ENCODE measurements around the gene SMARCAD1. TPM values are rescaled to one million over a fixed set of nuclear protein-coding genes. Genes with fewer than 3 reads are reported as not detected.

The SMARCAD1 gene
- total and polyA plus RNA-seq, 9 of the 15 experiments (the other 6 are each of a cell fraction or from before 2014, with no cell fraction given), result 11.2 to 52.2 (median 34.6) TPM

DNA sequence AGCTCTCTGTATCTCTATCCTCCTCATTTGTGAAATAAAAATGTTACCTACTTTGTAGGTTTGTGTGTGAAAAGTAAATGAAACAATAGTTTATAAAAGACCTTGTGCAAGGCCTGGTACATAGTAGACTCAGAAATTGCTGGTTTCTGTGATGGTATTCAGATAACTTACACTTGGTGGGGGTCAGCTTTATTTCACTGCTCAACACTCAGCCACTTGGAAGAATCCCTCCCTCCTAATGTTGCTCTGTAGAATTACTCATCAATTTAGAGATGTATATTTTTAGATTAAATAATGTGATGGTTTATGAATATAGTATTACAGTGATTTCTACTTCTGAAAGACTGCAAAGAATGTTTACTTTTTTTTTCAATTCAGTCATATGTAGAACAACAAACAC lies 32.7 kb downstream of the SMARCAD1 start (continued):
- TF ChIP-seq CUX1 (CRISPR knock-in tag; IDR thresholded peaks at IDR 0.05), result no peak
- no peak for TF ChIP-seq RFX5 (IDR thresholded peaks at IDR 0.05; ENCODE audit: low read depth, low read length)

- Histone ChIP-seq H3K9me1 (ENCODE audit: control insufficient read depth, insufficient read depth, low read length) (no peaks in the 10 kb centered on the region), H3K9ac (ENCODE audit: insufficient read depth in 1 of 2, low read depth in 2 of 2, low read length in 2 of 2) (no peak overlapping the region), H3K4me2 (ENCODE audit: insufficient read depth, low read length) (no peak overlapping the region), H3K79me2 (ENCODE audit: control insufficient read depth, insufficient read depth, low read length) (no peaks in the 10 kb centered on the region), H4K20me1 (replicated peaks; ENCODE audit: control insufficient read depth, insufficient read depth, low read length) (no peaks in the 10 kb centered on the region), H3K9me3 (replicated peaks; ENCODE audit: control insufficient read depth, insufficient read depth, low read depth, low read length) (no peaks in the 10 kb centered on the region), H3K36me3 (ENCODE audit: control insufficient read depth, insufficient read depth, low read length) (peaks cover 81% of the 10 kb centered on the region), H3K27me3 (ENCODE audit: control insufficient read depth in 2 of 2, insufficient read depth in 2 of 2, low read length in 2 of 2) (no peaks in the 10 kb centered on the region), H3K27ac (ENCODE audit: extremely low read depth, low read depth, low read length) (no peak overlapping the region), H3K4me1 (replicated peaks in 1 of 2; ENCODE audit: control insufficient read depth in 2 of 2, insufficient read depth in 2 of 2, low read length in 2 of 2) (no peaks in the 10 kb centered on the region), H2AFZ (ENCODE audit: low read depth, low read length) (no peak overlapping the region), H3K4me3 (no peak overlapping the region)
- FAIRE-seq (no peak), DNase-seq (ENCODE audit: extremely low read depth in 1 of 4, low spot score in 3 of 4) (no peak), ATAC-seq (no peak)
- no TSS peak for BruUV-seq (replicated peaks)
- ChIA-PET CTCF (ENCODE audit: low intra/inter-chr PET ratio) (interaction anchor here (0.7 kb wide), 1 partner anchor 849 kb away, joined by 3 read pairs; no protein-coding TSS in a partner anchor), POLR2A (interaction anchor here (1.0 kb wide), 1 partner anchor 10 kb away, joined by 5 read pairs; no protein-coding TSS in a partner anchor)
- intact Hi-C loops (cut with micrococcal nuclease) (no loop called here), in situ Hi-C loops (cut with MboI) (no loop called here)
- WGBS (ENCODE audit: insufficient coverage, low coverage, missing lambda C conversion rate), result 95% methylated on average over 3 of the region's 3 CpGs
- TF ChIP-seq NFIC (IDR thresholded peaks at IDR 0.05) (no peak), HNRNPUL1 (IDR thresholded peaks at IDR 0.05; ENCODE audit: low read length) (no peak), CEBPZ (IDR thresholded peaks at IDR 0.05; ENCODE audit: borderline replicate concordance, low read depth, low read length) (no peak), HNRNPH1 (optimal IDR thresholded peaks at IDR 0.05; ENCODE audit: low read depth, low read length) (no peak), TAF7 (tag; IDR thresholded peaks at IDR 0.05) (no peak), PYGO2 (tag; IDR thresholded peaks at IDR 0.05) (no peak)
- TF ChIP-seq, protein P1, sequence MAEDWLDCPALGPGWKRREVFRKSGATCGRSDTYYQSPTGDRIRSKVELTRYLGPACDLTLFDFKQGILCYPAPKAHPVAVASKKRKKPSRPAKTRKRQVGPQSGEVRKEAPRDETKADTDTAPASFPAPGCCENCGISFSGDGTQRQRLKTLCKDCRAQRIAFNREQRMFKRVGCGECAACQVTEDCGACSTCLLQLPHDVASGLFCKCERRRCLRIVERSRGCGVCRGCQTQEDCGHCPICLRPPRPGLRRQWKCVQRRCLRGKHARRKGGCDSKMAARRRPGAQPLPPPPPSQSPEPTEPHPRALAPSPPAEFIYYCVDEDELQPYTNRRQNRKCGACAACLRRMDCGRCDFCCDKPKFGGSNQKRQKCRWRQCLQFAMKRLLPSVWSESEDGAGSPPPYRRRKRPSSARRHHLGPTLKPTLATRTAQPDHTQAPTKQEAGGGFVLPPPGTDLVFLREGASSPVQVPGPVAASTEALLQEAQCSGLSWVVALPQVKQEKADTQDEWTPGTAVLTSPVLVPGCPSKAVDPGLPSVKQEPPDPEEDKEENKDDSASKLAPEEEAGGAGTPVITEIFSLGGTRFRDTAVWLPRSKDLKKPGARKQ (CRISPR knock-in tag; IDR thresholded peaks at IDR 0.05), result no peak
Observed at GRCh38 chr4:94244087-94244828, 36.6 kb downstream of the SMARCAD1 start.

Measured in K562 (cell line).